NT2/D1 (cell line): ENCODE data around the gene XCR1.

Experiments
- SUZ12 ChIP-seq: IDR thresholded peaks from 2 replicates; pipeline ENCODE4 v1.6.1; 2011; ENCODE audit not compliant: insufficient read length, insufficient read depth; ENCODE audit errors: extremely low read depth
- ZNF274 ChIP-seq: IDR thresholded peaks from 2 replicates; pipeline ENCODE4 v1.6.1; 2011; ENCODE audit warnings: mild to moderate bottlenecking, low read depth, low read length

- TF ChIP-seq ZNF274 (no peak), SUZ12 (no peak)
These were observed 35.4 kb upstream of the XCR1 start for GRCh38 chr3:46062679-46063078.
